Esophagus squamous epithelium (tissue), 5 donors: Measurements from ENCODE around the gene LEF1. TPM values are rescaled to one million over a fixed set of nuclear protein-coding genes. Genes with fewer than 3 reads are reported as not detected.
A peak's percentile ranks its signal among the peaks of the same experiment; 100 is the strongest.

Experiments used
- DNase-seq: peaks from one replicate; lab custom pipeline; 2025; lab: John Stamatoyannopoulos, UW
- H3K27ac ChIP-seq, 4 donors: fragments of 200-600 bp; sonication (generic); one replicate each; pipeline ENCODE4 v1.5.1; 2016 to 2019; ENCODE audit warnings: mild to moderate bottlenecking in 1 of 4
- H3K27me3 ChIP-seq, 4 donors: fragments of 200-600 bp; sonication (generic); 1 replicate in 3 of 4; 2 replicates in 1 of 4; pipeline versions ENCODE4 v1.5.1 to v1.6.0; 2017 to 2021; ENCODE audit warnings: antibody characterized with exemption in 1 of 4
- H3K36me3 ChIP-seq, 3 donors: fragments of 200-600 bp; sonication (generic); one replicate each; pipeline ENCODE4 v1.5.1; 2016 to 2019
- H3K4me1 ChIP-seq, 3 donors: fragments of 200-600 bp; sonication (generic); one replicate each; pipeline ENCODE4 v1.5.1; 2017 to 2019
- H3K4me3 ChIP-seq, 4 donors: fragments of 200-600 bp; sonication (generic); 1 replicate in 3 of 4; 2 replicates in 1 of 4; pipeline ENCODE4 v1.5.1; 2016 to 2019; ENCODE audit warnings: mild to moderate bottlenecking in 2 of 4, moderate library complexity in 1 of 4
- H3K9me3 ChIP-seq, 3 donors: fragments of 200-600 bp; sonication (generic); one replicate each; pipeline ENCODE4 v1.5.1; 2016 to 2019
- CTCF ChIP-seq, 6 experiments: fragments of 450-650 bp in 4 of 6; fragments of 200-600 bp in 2 of 6; sonication (generic) in 2 of 6; IDR thresholded peaks; one replicate each; pipeline ENCODE4 v1.5.1; 2016 to 2019; ENCODE audit warnings: antibody characterized with exemption in 6 of 6, mild to moderate bottlenecking in 4 of 6, moderate library complexity in 4 of 6
- POLR2A ChIP-seq, 4 donors: fragments of 450-650 bp; IDR thresholded peaks; one replicate each; pipeline ENCODE4 v1.6.1; 2017; ENCODE audit warnings: antibody characterized with exemption in 4 of 4, mild to moderate bottlenecking in 4 of 4, moderate library complexity in 3 of 4
- WGBS, 2 donors: methylation state at CpG; one replicate each; pipeline ENCODE4 v1.1.5; 2018; 5-methylcytosine and 5-hydroxymethylcytosine counted together
- intact Hi-C: fragments of 100-400 bp; cut with DNase I; formaldehyde crosslinking; loops from one replicate; pipeline ENCODE4 v1.15.0; 2022
- total RNA-seq, 4 donors: library from RNA; depleted of rRNA; stranded (reverse); fragments of >200 nt; gene quantifications; one replicate each; pipeline ENCODE4 v1.1.0, GENCODE V29; 2016
- donor health status: DM: yes; HTN: yes; CAD: no.

The LEF1 gene
- total RNA-seq, 4 donors from 2014 or later: 8.0 to 13.9 (median 10.1) TPM

GRCh38 chr4:108126806-108127205 lies 41.9 kb downstream of the LEF1 start:
- intact Hi-C loops: no loop called here
- Histone ChIP-seq H3K27me3 (no peaks in the 10 kb centered on the region), H3K9me3 (no peaks in the 10 kb centered on the region), H3K4me1 (no peaks in the 10 kb centered on the region), H3K27ac (no peak overlapping the region), H3K4me3 (no peak overlapping the region), H3K36me3 (no peaks in the 10 kb centered on the region)
- no peak for DNase-seq
- 87 to 88% methylated on average over 3 of the region's 3 CpGs for WGBS, 2 donors
- TF ChIP-seq POLR2A (IDR thresholded peaks at IDR 0.05) (no peak), CTCF (IDR thresholded peaks at IDR 0.05) (no peak)

DNA sequence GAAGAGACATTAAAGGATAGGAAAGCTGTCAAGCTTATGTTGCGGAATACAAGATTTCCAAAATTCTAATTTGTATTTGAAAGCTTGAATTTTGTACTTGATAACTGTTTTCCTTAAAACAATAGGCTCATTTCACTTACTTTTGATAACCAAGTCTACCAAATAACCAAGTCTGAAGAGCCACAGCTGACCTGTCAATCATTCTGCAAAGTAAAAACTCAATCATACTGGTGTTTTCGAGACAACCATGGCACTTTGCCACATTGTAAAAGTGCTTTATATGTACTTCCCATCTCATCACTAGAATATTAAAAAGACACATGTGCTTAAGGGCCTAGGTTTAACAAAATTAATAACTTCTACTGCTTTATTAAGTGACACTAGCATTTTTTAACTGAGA lies 47.9 kb downstream of the LEF1 start:
- no peaks in the 10 kb centered on the region for H3K36me3 ChIP-seq
- H3K9me3 ChIP-seq: no peaks in the 10 kb centered on the region
- H3K27ac ChIP-seq: no peak overlapping the region
- 84 to 86% methylated on average over 2 of the region's 2 CpGs for WGBS, 2 donors
- no peaks in the 10 kb centered on the region for H3K27me3 ChIP-seq
- H3K4me1 ChIP-seq: peaks cover 0 to 33% (median 0%) of the 10 kb centered on the region in 3 donors
- no peak overlapping the region for H3K4me3 ChIP-seq
- intact Hi-C loops: no loop called here
- DNase-seq: no peak
- TF ChIP-seq CTCF (IDR thresholded peaks at IDR 0.05) (no peak), POLR2A (IDR thresholded peaks at IDR 0.05) (no peak)

DNA sequence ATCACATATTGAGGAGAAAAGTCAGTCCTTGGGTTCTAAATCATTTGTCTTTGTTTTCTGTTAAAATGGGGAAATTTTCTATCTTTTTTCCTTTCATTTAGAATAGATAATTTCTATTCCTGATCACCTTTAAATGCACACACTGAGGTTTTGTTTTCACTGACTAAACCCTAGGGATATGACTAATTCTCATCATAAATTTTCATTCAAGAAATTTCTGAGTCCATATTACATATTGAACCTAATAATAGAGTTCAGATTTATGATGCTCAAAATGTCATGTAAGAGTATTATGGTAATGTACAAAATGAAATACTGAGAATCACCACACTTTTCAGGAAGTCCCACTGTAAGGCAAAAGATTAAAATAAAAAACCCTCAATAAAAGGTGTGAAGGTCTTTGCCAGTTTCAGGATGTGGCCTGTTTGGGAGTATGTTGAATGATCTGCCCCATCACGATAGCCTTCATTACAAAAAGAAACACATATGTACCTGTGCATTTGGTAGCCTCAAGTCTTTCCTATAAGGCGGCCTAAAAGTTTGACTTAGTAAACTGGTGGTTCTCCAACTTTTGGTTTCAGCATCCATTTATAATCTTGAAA lies 49.4 kb downstream of the LEF1 start:
- Histone ChIP-seq H3K4me3 (no peak overlapping the region), H3K27me3 (no peaks in the 10 kb centered on the region), H3K4me1 (peaks cover 0 to 33% (median 0%) of the 10 kb centered on the region in 3 donors), H3K27ac (no peak overlapping the region), H3K9me3 (no peaks in the 10 kb centered on the region), H3K36me3 (no peaks in the 10 kb centered on the region)
- TF ChIP-seq POLR2A (IDR thresholded peaks at IDR 0.05) (no peak), CTCF (IDR thresholded peaks at IDR 0.05) (no peak)
- WGBS, 2 donors: 87 to 94% methylated on average over 2 of the region's 2 CpGs
- intact Hi-C loops: no loop called here
- no peak for DNase-seq

- Histone ChIP-seq H3K27ac (no peak overlapping the region), H3K4me3 (no peak overlapping the region), H3K9me3 (no peaks in the 10 kb centered on the region), H3K27me3 (no peaks in the 10 kb centered on the region), H3K36me3 (no peaks in the 10 kb centered on the region), H3K4me1 (peaks cover 0 to 33% (median 0%) of the 10 kb centered on the region in 3 donors)
- intact Hi-C loops: no loop called here
- TF ChIP-seq POLR2A (IDR thresholded peaks at IDR 0.05) (no peak), CTCF (IDR thresholded peaks at IDR 0.05) (peak in 2 of 6 experiments; percentile 4 to 32)
- DNase-seq: no peak
- WGBS, 2 donors: 40 to 61% methylated on average over 3 of the region's 3 CpGs
Observed at GRCh38 chr4:108118505-108118904, 50.2 kb downstream of the LEF1 start.

- Histone ChIP-seq H3K27me3 (no peaks in the 10 kb centered on the region), H3K27ac (no peak overlapping the region), H3K9me3 (no peaks in the 10 kb centered on the region), H3K4me3 (no peak overlapping the region), H3K4me1 (peaks cover 0 to 40% (median 0%) of the 10 kb centered on the region in 3 donors), H3K36me3 (no peaks in the 10 kb centered on the region)
- no peak for TF ChIP-seq POLR2A (IDR thresholded peaks at IDR 0.05)
- TF ChIP-seq CTCF (IDR thresholded peaks at IDR 0.05): no peak
- no peak for DNase-seq
- intact Hi-C loops: no loop called here
- 68 to 76% methylated on average over 5 to 7 of the region's 7 CpGs for WGBS, 2 donors
Observed at GRCh38 chr4:108117418-108118182, 51.1 kb downstream of the LEF1 start.
